GM19452 (cell line): ENCODE measurements around the gene ACVR1B.

Experiments
- ATAC-seq: cut with Tn5 transposase; IDR thresholded peaks from one replicate; pipeline ENCODE4 v1.9.1; 2021; ENCODE audit not compliant: unreplicated experiment

The ACVR1B gene

DNA sequence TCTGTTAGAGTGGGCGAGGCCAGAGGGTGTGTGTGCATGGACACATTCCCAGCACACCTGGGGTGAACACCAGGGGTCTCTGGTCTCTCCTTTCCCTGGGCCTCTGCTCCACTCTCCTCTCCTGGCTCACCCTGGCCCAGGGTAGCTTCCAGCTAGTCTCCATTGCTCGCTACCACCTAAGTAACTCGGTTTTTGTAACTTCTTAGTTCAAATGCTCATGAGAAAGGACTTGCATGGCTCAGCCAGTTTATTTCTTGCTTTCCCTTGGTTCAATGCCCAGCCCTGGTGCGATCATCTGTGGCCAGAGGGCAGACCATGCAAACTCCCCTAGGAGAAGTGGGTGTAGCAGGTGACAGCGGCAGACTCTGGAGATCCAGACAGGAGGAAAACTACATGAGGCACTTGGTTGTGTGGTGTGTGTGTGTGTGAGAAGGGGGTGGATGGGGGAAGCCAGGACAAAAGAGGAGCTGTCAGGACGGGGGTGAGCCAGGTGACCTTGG lies 8.9 kb upstream of the ACVR1B start:
- ATAC-seq: no peak

GRCh38 chr12:51943346-51943745 lies 8.2 kb upstream of the ACVR1B start:
- ATAC-seq: no peak

DNA sequence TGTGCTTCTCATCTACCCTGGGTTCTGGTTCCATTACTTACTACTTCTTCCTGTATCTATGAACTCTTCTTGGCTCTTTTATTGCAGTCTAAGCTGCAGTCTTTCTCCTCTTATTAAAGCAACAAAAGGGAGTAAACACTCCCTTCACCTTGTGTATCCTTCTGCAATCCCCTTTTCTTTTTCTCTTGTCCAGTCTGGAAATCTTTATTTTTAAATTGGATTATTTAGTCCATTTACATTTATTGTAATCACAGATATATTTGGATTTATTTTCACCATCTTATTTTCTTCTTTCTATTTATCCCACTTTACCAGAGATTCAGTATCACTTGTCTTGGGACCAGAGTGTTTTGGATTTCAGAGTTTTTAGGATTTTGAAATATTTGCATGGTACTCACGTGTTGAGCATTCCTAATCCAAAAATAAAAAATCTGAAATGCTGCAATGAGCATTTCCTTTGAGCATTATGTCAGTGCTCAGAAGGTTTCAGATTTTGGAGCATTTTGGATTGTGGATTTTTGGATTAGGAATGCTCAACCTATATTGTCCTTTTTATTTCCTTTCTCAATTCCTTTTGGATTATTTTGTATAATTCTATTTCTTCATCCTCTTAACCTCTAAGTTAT lies 6.8 kb upstream of the ACVR1B start:
- ATAC-seq: no peak

GRCh38 chr12:51947246-51947996 lies 4.1 kb upstream of the ACVR1B start:
- ATAC-seq: no peak

DNA sequence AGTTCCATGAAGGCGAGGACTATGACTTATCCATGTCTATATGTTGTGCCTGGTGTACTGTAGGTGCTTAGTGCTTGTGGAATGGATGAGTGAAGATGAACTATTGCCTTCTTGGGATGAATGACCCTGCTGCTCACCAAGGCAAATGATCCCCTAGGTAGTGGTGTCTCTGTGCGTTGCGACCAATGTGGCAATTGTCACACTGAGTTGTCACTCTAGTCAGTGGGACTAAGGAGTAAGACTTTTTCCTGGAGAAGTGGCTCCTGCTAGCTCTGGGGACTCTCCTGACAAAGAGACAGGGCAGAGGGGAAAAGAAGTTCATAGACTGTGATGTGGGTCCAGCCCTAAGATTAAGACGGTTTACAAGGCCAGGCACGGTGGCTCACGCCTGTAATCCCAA lies 3.4 kb upstream of the ACVR1B start:
- no peak for ATAC-seq

GRCh38 chr12:51949342-51950030 lies 2.0 kb upstream of the ACVR1B start:
- ATAC-seq: no peak

DNA sequence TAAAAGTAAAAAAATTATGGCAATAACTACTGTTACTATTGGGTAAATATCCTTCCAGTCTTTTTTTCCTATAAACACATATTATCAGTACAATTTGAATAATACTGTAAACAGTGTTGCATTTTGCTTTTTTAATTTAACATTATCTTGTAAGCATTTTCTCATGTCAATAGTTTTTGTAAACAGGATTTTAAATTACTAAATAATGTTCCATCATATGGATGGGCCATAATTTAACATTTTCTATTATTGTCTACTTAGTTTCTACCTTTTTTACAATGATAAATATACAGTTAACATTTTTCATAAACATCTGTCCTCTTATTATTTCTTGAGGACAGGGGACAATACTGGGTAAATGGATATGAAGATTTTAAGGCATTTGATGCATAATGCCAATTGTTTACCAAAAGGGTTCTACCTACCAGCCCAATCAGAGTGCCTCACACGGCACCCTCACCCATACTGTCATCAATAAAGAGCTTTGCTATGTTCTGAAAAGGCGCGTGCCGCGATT lies 759 bp upstream of the ACVR1B start:
- ATAC-seq: no peak

DNA sequence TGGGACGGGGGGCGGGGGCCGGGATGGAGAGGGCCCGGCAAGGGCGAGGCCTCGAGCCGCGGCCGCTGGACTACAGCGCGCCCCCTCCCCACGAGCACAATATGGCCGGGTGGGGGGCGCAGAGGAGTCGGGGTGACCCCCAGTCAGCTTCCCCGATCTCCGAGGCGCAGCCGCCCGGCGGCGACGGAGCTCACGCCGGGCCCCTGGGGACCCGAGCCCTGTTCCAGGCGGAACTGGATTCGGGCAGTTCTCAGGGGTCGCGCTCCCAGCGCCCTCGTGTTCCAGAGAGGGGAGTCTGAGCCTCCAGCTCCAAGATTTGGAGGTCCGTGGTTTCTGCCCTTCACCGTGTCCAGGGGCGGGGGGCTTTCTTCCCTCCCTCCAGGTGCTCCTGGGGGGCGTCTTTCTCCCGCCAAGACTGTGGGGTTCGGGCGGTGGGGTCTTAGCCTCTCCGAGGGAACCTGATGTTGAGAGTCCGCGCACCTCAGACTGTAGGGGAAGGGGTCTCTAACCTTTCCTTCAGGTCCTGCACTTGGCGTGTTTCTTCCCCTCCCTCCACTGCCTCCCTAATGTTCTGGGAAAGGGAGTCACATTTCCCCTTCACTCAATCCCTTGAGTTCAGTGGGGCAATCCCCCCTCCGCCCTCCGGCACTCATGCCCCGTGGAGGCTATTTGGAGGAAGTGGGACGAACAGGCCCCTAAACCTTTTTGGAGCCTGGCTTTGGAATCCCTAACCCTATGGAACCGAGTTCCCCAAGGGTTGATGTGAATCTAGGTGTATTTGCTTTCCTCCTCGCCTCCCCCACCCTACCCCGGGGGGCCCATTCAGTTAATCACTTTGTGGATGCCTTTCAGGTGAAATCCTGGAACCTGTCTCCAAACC lies 584 bp downstream of the ACVR1B start:
- no peak for ATAC-seq

DNA sequence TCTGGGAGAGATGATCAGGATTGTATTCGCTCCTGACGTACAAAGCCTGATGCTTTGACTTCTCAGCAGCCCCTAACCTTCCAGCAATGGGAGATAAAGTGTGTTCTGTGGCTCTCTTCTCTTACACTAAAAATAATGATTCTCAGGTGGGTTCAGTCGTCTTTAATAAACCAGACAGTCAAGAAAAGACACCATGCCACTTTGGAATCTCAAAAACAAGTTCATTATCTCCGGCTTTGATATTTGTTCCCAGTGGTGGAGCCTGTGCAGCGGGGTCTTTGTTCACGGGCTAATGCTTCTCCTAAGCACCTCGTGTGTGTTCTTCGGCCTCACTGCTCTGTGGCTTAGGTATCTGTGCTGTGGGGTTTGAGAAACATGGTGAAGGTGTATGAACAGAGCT lies 1.6 kb downstream of the ACVR1B start:
- no peak for ATAC-seq

DNA sequence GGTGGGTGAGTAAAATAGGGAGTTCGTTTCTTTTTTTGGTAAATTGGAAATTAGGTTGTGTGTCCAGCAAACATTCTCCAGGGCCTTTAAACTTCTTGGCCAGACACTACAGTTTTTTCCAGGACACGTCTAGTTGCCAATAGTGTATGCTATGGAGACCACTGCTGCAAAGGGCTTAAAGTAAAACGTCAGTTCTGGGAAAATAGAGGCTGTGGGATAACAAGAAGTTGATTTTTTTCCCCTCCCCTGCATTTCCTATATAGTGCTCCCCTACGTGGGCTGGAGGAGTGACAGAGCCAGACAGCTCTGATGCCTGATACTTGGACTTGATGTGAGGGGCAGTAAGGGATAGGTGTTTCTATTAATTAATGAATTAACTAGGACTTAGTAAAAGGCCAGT lies 2.4 kb downstream of the ACVR1B start:
- ATAC-seq: no peak

GRCh38 chr12:51954561-51955361 lies 3.3 kb downstream of the ACVR1B start:
- ATAC-seq: no peak

DNA sequence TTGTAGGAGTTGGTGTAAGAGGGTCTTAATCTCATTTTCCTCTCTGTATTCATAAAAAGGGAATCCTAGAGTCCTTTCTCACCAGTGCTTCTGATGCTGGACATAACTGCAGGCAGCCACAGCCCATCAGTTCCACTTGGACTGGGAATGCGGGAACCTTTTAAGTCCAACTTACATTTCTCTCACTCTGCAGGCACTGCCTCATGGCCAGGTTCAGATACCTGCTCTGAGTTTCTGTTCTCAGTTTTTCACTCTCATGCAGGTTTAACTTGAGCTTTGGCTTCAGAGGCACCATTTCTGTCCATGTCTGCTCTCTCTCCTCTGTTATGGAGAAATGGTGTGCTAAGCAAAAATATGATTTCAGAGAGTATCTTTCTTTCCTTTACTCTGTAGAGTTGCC lies 4.2 kb downstream of the ACVR1B start:
- ATAC-seq: no peak

DNA sequence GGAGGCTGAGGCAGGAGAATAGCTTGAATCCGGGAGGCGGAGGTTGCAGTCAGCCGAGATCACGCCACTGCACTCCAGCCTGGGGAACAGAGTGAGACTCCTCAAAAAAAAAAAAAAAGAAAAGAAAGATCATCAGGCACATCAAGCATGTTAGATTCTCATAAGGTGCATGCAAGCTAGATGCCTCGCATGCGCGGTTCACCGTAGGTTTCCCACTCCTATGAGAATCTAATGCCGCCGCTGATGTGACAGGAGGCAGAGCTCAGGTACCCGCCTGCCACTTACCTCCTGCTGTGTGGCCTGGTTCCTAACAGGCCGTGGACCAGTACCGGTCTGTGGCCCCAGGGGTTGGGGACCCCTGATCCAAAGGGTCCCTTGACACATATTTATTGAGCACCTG lies 7.0 kb downstream of the ACVR1B start:
- no peak for ATAC-seq

DNA sequence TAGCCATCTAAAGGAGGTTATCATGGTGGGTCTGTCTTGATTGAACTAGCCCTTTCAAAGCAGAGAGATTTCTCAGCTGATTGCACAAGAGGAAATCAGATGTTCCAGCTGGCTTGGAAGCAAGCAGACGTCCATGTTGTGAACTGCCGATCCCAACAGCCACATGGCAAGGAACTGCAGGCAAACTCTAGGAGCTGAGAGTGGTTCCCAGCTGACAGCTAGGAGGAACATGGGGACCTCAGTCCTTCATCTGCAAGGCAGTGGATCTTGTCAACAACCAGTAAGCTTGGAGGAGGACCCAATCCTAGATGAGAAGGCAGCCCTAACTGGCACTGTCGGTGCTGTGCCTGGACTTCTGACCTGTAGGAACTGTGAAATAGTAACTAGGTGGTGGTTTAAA lies 7.7 kb downstream of the ACVR1B start:
- no peak for ATAC-seq

GRCh38 chr12:51959921-51960320 lies 8.4 kb downstream of the ACVR1B start:
- no peak for ATAC-seq

DNA sequence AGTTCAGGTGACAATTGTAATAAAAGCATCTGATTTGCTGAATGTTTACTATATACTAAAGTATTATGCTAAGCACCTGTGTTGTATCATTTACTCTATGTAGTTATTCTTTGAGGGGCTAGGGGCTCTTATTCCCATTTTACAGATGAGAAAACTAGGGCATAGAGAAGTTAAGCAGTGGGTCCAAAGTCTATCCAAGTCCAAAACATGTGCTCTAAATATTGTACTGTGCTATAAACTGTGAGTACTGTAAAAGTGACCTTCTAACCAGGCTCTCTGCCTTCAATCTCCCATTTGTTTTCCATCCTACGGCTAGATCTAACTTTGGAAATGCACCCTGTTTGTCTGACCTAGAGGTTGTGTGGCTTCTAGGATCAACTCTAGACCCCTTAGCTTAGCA lies 9.0 kb downstream of the ACVR1B start:
- ATAC-seq: no peak

- ATAC-seq: no peak
Observed at GRCh38 chr12:51960890-51961289, 9.4 kb downstream of the ACVR1B start.

DNA sequence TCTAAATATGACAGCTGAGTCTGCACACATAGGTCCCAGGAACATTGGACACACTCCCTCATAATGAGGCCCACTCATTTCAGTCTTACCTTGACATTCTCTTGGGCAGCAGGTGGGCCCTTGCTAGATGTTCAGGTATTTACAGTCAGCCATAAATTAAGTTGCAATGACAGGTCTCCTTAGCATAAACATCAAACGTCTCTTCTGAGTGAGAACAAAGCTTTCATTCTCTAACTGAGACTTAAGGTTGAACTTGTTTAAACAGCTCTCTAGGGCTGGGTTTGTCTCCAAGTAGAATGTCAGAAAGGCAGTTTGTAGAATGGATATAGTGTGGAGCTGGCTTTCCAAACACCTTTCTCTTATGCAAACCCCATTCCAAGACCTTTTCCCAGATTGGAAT lies 10.3 kb downstream of the ACVR1B start:
- no peak for ATAC-seq

GRCh38 chr12:51962737-51963136 lies 11.2 kb downstream of the ACVR1B start:
- no peak for ATAC-seq

DNA sequence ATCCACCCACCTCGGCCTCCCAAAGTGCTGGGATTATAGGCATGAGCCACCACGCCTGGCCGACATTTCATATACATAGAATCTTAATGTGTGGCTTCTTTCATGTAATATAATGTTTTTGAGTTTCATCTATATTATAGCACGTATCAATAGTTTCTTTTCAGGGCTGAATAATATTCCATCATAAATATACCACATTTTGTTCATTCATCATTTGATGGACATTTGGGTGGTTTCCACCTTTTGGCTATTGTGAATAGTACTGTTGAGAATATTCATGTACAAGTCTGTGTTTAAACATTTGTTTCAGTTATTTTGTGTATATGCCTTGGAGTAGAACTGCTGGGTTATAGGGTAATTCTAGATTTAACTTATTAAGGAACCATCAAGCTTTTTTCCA lies 12.0 kb downstream of the ACVR1B start:
- no peak for ATAC-seq
